H9 (cell line): ENCODE results near the gene MRPL28. TPM values are rescaled to one million over a fixed set of nuclear protein-coding genes. Genes with fewer than 3 reads are reported as not detected.

Experiments used
- DNase-seq: peaks from one replicate; pipeline ENCODE4 v3.0.0-alpha.2; 2017
- H2AFZ ChIP-seq: one replicate; pipeline ENCODE4 v1.6.1; 2013; ENCODE audit warnings: mild to moderate bottlenecking, low read length, control low read depth, moderate library complexity
- H2AK5ac ChIP-seq: 2 replicates; pipeline ENCODE4 v1.6.1; 2013; ENCODE audit warnings: low read length, control low read depth, mixed read lengths; ENCODE audit not compliant: insufficient read length
- H2BK120ac ChIP-seq: one replicate; pipeline ENCODE4 v1.6.1; 2013; ENCODE audit warnings: low read depth, mild to moderate bottlenecking, low read length, control low read depth, inconsistent platforms; ENCODE audit not compliant: poor library complexity, severe bottlenecking
- H2BK12ac ChIP-seq: 2 replicates; pipeline ENCODE4 v1.6.1; 2013; ENCODE audit warnings: low read length, control low read depth, mixed read lengths, low read depth; ENCODE audit not compliant: insufficient read length
- H2BK15ac ChIP-seq: 2 replicates; pipeline ENCODE4 v1.6.1; 2013; ENCODE audit warnings: low read depth, low read length, control low read depth
- H2BK20ac ChIP-seq: one replicate; pipeline ENCODE4 v1.6.1; 2013; ENCODE audit warnings: low read depth, mild to moderate bottlenecking, low read length, control low read depth, inconsistent platforms; ENCODE audit not compliant: poor library complexity, severe bottlenecking
- H2BK5ac ChIP-seq: 2 replicates; pipeline ENCODE4 v1.6.1; 2013; ENCODE audit warnings: low read length, control low read depth, mixed read lengths; ENCODE audit not compliant: insufficient read length
- H3K14ac ChIP-seq: 2 replicates; pipeline ENCODE4 v1.6.1; 2013; ENCODE audit warnings: low read length, control low read depth; ENCODE audit not compliant: insufficient read depth
- H3K18ac ChIP-seq: 2 replicates; pipeline ENCODE4 v1.6.1; 2013; ENCODE audit warnings: low read depth, mild to moderate bottlenecking, mixed read lengths, low read length, control low read depth; ENCODE audit not compliant: insufficient read length
- H3K23ac ChIP-seq: 2 replicates; pipeline ENCODE4 v1.6.1; 2013; ENCODE audit warnings: low read length, control low read depth, mixed read lengths, low read depth; ENCODE audit not compliant: insufficient read length
- H3K23me2 ChIP-seq: 2 replicates; pipeline ENCODE4 v1.6.1; 2013; ENCODE audit warnings: low read depth, mild to moderate bottlenecking, mixed read lengths, low read length, control low read depth; ENCODE audit not compliant: insufficient read length, poor library complexity, severe bottlenecking
- H3K27ac ChIP-seq: 2 replicates; pipeline ENCODE4 v1.5.1; 2013; ENCODE audit warnings: low read length, control low read depth, mixed read lengths, low read depth; ENCODE audit not compliant: insufficient read length
- H3K27me3 ChIP-seq: 2 replicates; pipeline ENCODE4 v1.6.1; 2013; ENCODE audit warnings: low read length, control low read depth, inconsistent platforms; ENCODE audit not compliant: insufficient read depth
- H3K4ac ChIP-seq: 2 replicates; pipeline ENCODE4 v1.6.1; 2013; ENCODE audit warnings: low read depth, mild to moderate bottlenecking, control low read depth, inconsistent platforms, low read length, moderate library complexity
- H3K4me1 ChIP-seq: 2 replicates; pipeline ENCODE4 v1.6.1; 2013; ENCODE audit warnings: low read length, control low read depth, inconsistent platforms; ENCODE audit not compliant: insufficient read depth
- H3K4me2 ChIP-seq: 2 replicates; pipeline ENCODE4 v1.6.1; 2013; ENCODE audit warnings: low read length, control low read depth, mixed read lengths; ENCODE audit not compliant: insufficient read length, insufficient read depth
- H3K56ac ChIP-seq: 2 replicates; pipeline ENCODE4 v1.6.1; 2013; ENCODE audit warnings: low read depth, mild to moderate bottlenecking, mixed read lengths, low read length, control low read depth; ENCODE audit not compliant: insufficient read length
- H3K79me1 ChIP-seq: 2 replicates; pipeline ENCODE4 v1.6.1; 2013; ENCODE audit warnings: low read depth, mild to moderate bottlenecking, moderate library complexity, low read length, control low read depth, inconsistent platforms; ENCODE audit not compliant: insufficient read depth, poor library complexity, severe bottlenecking
- H3K79me2 ChIP-seq: 2 replicates; pipeline ENCODE4 v1.6.1; 2013; ENCODE audit warnings: low read length, control low read depth, inconsistent platforms; ENCODE audit not compliant: insufficient read depth
- H3K9ac ChIP-seq: 2 replicates; pipeline ENCODE4 v1.6.1; 2013; ENCODE audit warnings: low read length, control low read depth, mixed read lengths; ENCODE audit not compliant: insufficient read length; ENCODE audit errors: extremely low read depth
- H3K9me3 ChIP-seq: one replicate; pipeline ENCODE4 v1.6.1; 2013; ENCODE audit warnings: low read depth, low read length, inconsistent platforms; ENCODE audit not compliant: control insufficient read depth
- H3T11ph ChIP-seq: one replicate; pipeline ENCODE4 v1.6.1; 2013; ENCODE audit warnings: mild to moderate bottlenecking, low read length, control low read depth, inconsistent platforms
- H4K20me1 ChIP-seq: one replicate; pipeline ENCODE4 v1.6.1; 2013; ENCODE audit not compliant: control insufficient read depth, insufficient read length, insufficient read depth
- H4K5ac ChIP-seq: 2 replicates; pipeline ENCODE4 v1.6.1; 2013; ENCODE audit warnings: low read depth, mild to moderate bottlenecking, mixed read lengths, low read length, control low read depth; ENCODE audit not compliant: insufficient read length
- H4K8ac ChIP-seq: replicated peaks from 2 replicates; pipeline ENCODE4 v1.6.1; 2013; ENCODE audit warnings: low read length, control low read depth, mixed read lengths, low read depth; ENCODE audit not compliant: insufficient read length
- H4K91ac ChIP-seq: 2 replicates; pipeline ENCODE4 v1.6.1; 2013; ENCODE audit warnings: low read depth, mild to moderate bottlenecking, moderate library complexity, mixed read lengths, low read length, control low read depth; ENCODE audit not compliant: insufficient read length
- H3K27ac Mint-ChIP-seq, 3 experiments: 2 replicates in 2 of 3; 3 replicates in 1 of 3; pipeline ENCODE4 v1.8.0; 2020 to 2021; ENCODE audit warnings: mixed read lengths in 3 of 3, mild to moderate bottlenecking in 1 of 3, moderate library complexity in 1 of 3
- H3K27me3 Mint-ChIP-seq: 2 replicates; pipeline ENCODE4 v1.8.0; 2021; ENCODE audit warnings: low read depth, mild to moderate bottlenecking, moderate library complexity, mixed read lengths
- H3K36me3 Mint-ChIP-seq, 3 experiments: 2 replicates in 2 of 3; 3 replicates in 1 of 3; pipeline ENCODE4 v1.8.0; 2020 to 2021; ENCODE audit warnings: low read depth in 3 of 3, mixed read lengths in 3 of 3; ENCODE audit not compliant: insufficient read depth in 1 of 3
- H3K4me1 Mint-ChIP-seq, 2 experiments: 2 replicates each; pipeline ENCODE4 v1.8.0; 2020; ENCODE audit warnings: mixed read lengths in 2 of 2
- H3K4me3 Mint-ChIP-seq, 2 experiments: 2 replicates in 1 of 2; 3 replicates in 1 of 2; pipeline ENCODE4 v1.8.0; 2020 to 2021; ENCODE audit warnings: mild to moderate bottlenecking in 2 of 2, mixed read lengths in 2 of 2, moderate library complexity in 1 of 2
- H3K9me3 Mint-ChIP-seq, 2 experiments: 2 replicates in 1 of 2; 3 replicates in 1 of 2; pipeline ENCODE4 v1.8.0; 2020; ENCODE audit warnings: mild to moderate bottlenecking in 2 of 2, mixed read lengths in 2 of 2, moderate library complexity in 1 of 2
- WGBS: extraction: QIAGEN DNeasy Blood & Tissue Kit; methylation state at CpG from one replicate; pipeline ENCODE4 v1.1.7; 2013; ENCODE audit warnings: missing lambda C conversion rate, low lambda C conversion rate, mixed read lengths; ENCODE audit not compliant: insufficient read length; ENCODE audit errors: extremely low coverage; 5-methylcytosine and 5-hydroxymethylcytosine counted together
- total RNA-seq: library from RNA; stranded (reverse); gene quantifications from 2 replicates; pipeline ENCODE4 v1.2.1, GENCODE V29; 2021
- TF ChIP-seq, protein P1 (sequence below): fragments of 200-600 bp; sonication (generic); conservative IDR thresholded peaks from 3 replicates; pipeline ENCODE4 v1.8.0; 2021; ENCODE audit warnings: antibody characterized with exemption, mild to moderate bottlenecking

The MRPL28 gene
- total RNA-seq, 1 experiment from 2014 or later, result 154 TPM

- Histone ChIP-seq H3K23me2 (no peaks in the 10 kb centered on the region), H3T11ph (no peak overlapping the region), H3K4me1 (no peaks in the 10 kb centered on the region), H4K91ac (no peak overlapping the region), H4K8ac (no peak overlapping the region), H3K23ac (no peak overlapping the region), H3K79me2 (no peaks in the 10 kb centered on the region), H2AFZ (no peak overlapping the region), H3K4me2 (no peak overlapping the region), H3K9ac (no peak overlapping the region), H3K4ac (no peak overlapping the region), H4K20me1 (no peaks in the 10 kb centered on the region), H3K9me3 (no peaks in the 10 kb centered on the region), H3K27ac (no peak overlapping the region), H3K14ac (no peak overlapping the region), H2AK5ac (no peak overlapping the region), H2BK15ac (no peak overlapping the region), H2BK5ac (no peak overlapping the region), H2BK12ac (no peak overlapping the region), H3K56ac (no peak overlapping the region), H2BK20ac (no peak overlapping the region), H3K18ac (no peak overlapping the region), H2BK120ac (no peak overlapping the region), H3K27me3 (no peaks in the 10 kb centered on the region), H4K5ac (no peak overlapping the region), H3K79me1 (no peaks in the 10 kb centered on the region)
- no CpG with 5 or more reads among the region's 5 CpGs for WGBS
- Mint-ChIP-seq H3K27me3 (no peaks in the 10 kb centered on the region; the same call in 1 of the 2 replicates), H3K9me3 (no peaks in the 10 kb centered on the region), H3K36me3 (peaks cover 5 to 54% (median 35%) of the 10 kb centered on the region in 3 experiments), H3K4me3 (no peak overlapping the region; a peak in 1 of 5 replicates), H3K4me1 (peaks cover 9 to 13% of the 10 kb centered on the region in 2 experiments), H3K27ac (no peak overlapping the region; a peak in 2 of 7 replicates)
- no peak for DNase-seq
- TF ChIP-seq, protein P1, sequence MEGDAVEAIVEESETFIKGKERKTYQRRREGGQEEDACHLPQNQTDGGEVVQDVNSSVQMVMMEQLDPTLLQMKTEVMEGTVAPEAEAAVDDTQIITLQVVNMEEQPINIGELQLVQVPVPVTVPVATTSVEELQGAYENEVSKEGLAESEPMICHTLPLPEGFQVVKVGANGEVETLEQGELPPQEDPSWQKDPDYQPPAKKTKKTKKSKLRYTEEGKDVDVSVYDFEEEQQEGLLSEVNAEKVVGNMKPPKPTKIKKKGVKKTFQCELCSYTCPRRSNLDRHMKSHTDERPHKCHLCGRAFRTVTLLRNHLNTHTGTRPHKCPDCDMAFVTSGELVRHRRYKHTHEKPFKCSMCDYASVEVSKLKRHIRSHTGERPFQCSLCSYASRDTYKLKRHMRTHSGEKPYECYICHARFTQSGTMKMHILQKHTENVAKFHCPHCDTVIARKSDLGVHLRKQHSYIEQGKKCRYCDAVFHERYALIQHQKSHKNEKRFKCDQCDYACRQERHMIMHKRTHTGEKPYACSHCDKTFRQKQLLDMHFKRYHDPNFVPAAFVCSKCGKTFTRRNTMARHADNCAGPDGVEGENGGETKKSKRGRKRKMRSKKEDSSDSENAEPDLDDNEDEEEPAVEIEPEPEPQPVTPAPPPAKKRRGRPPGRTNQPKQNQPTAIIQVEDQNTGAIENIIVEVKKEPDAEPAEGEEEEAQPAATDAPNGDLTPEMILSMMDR, result no peak
Observed at GRCh38 chr16:373020-373598, 2.8 kb upstream of the MRPL28 start.
